Transverse colon (tissue), 4 donors: ENCODE results near the gene MRGPRG. TPM values are rescaled to one million over a fixed set of nuclear protein-coding genes. Genes with fewer than 3 reads are reported as not detected.
A peak's percentile ranks its signal among the peaks of the same experiment; 100 is the strongest.

Source experiments
- DNase-seq: peaks from one replicate; pipeline ENCODE4 v3.0.0-alpha.2; 2019
- H3K27ac ChIP-seq, 4 donors: fragments of 200-600 bp; sonication (generic); 2 replicates each; pipeline ENCODE4 v1.5.1; 2016 to 2018; ENCODE audit warnings: inconsistent platforms in 4 of 4
- H3K27me3 ChIP-seq: fragments of 200-600 bp; sonication (generic); 2 replicates; pipeline ENCODE4 v1.5.1; 2017; ENCODE audit warnings: inconsistent platforms
- H3K36me3 ChIP-seq, 4 donors: fragments of 200-600 bp; sonication (generic); 2 replicates each; pipeline ENCODE4 v1.5.1; 2017 to 2019; ENCODE audit warnings: inconsistent platforms in 4 of 4
- H3K4me1 ChIP-seq, 4 donors: fragments of 200-600 bp; sonication (generic); 2 replicates each; pipeline ENCODE4 v1.5.1; 2017 to 2020; ENCODE audit warnings: inconsistent platforms in 4 of 4
- H3K4me3 ChIP-seq, 4 donors: fragments of 200-600 bp; sonication (generic); 1 replicate in 1 of 4; 2 replicates in 3 of 4; pipeline versions ENCODE4 v1.5.1 to v1.6.1; 2017 to 2019; ENCODE audit warnings: inconsistent platforms in 4 of 4
- H3K9me3 ChIP-seq, 2 donors: fragments of 200-600 bp; sonication (generic); 2 replicates each; pipeline ENCODE4 v1.5.1; 2017 to 2019; ENCODE audit warnings: inconsistent platforms in 2 of 2
- EP300 ChIP-seq: sonication (generic); formaldehyde crosslinking; IDR thresholded peaks from one replicate; pipeline ENCODE4 v1.6.1; 2017; ENCODE audit warnings: antibody characterized with exemption, low read depth
- POLR2A ChIP-seq: fragments of 450-650 bp; IDR thresholded peaks from one replicate; pipeline ENCODE4 v1.6.1; 2016; ENCODE audit warnings: antibody characterized with exemption, mild to moderate bottlenecking, moderate library complexity
- POLR2AphosphoS5 ChIP-seq, 3 donors: sonication (generic); formaldehyde crosslinking; IDR thresholded peaks; one replicate each; pipeline ENCODE4 v1.6.1; 2016; ENCODE audit warnings: antibody characterized with exemption in 3 of 3
- WGBS, 2 donors: methylation state at CpG; one replicate each; pipeline ENCODE4 v1.1.5; 2018; ENCODE audit warnings: low coverage in 1 of 2; 5-methylcytosine and 5-hydroxymethylcytosine counted together
- in situ Hi-C, 4 donors: fragments of 200-750 bp; cut with MboI; loops; one replicate each; pipeline versions ENCODE4 v1.15.0 to v1.15.1; 2017; ENCODE audit warnings: low sequenced_read_pairs in 3 of 4, low pct_ligation_motif_present in 1 of 4, low pct_unique_long_range_greater_than_20kb in 1 of 4
- intact Hi-C: fragments of 100-400 bp; cut with DNase I; formaldehyde crosslinking; loops from one replicate; pipeline ENCODE4 v1.15.1; 2023; ENCODE audit warnings: low total_unique reads
- total RNA-seq, 4 donors: library from RNA; depleted of rRNA; stranded (reverse); fragments of >200 nt; gene quantifications; one replicate each; pipeline ENCODE4 v1.1.0, GENCODE V29; 2016
- TF ChIP-seq, protein P1 (sequence below), 5 experiments: fragments of 200-600 bp in 3 of 5; fragments of 450-650 bp in 2 of 5; sonication (generic) in 3 of 5; IDR thresholded peaks; 1 replicate in 2 of 5; 2 replicates in 3 of 5; pipeline ENCODE4 v1.5.1; 2016 to 2017; ENCODE audit warnings: antibody characterized with exemption in 5 of 5, inconsistent platforms in 3 of 5, mild to moderate bottlenecking in 2 of 5, moderate library complexity in 1 of 5

Gene MRGPRG
- total RNA-seq, 4 donors from 2014 or later = not detected

DNA sequence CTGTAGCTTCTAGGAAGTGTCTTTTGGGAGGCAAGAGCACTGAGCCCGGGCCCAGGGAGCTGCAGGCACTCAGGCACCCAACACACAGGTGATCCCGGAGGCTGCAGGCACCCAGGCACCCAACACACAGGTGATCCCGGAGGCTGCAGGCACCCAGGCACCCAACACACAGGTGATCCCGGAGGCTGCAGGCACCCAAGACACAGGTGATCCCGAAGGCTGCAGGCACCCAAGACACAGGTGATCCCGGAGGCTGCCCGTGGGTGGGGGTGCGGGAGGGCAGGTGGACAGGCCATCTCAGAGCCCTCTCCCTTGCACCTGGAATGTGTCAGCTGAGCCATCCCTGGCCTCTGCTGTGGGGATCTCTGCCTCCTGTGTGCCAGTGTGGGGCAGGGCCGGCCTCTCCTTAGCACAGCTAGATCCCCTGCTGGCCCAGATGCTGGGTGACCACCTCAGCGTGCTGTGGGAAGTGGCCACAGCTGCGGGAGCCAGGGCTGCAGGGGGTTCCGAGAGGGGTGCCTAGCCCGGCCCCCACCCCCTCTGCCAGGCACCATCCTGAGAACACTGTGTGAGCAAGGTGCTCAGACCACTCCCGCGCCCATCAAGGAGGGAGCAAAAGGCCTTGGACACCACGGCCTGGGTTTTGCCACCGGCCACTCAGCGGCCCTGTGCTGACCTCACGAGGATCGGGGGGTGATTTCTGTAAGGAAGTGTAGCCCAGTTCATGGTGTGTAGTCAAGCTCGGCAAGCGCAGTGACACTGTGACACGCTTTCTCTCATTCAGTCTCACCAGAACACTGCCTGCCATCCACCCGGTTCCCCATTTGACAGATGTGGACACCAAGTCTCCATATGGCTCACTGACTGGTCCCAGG, 14.2 kb downstream of the MRGPRG start:
- in situ Hi-C loops = loop anchor here in 2 of 4 donors (25.0 kb wide), 2 partner anchors 92 to 167 kb away; no protein-coding TSS in a partner anchor
- Histone ChIP-seq H3K4me3 (no peak overlapping the region), H3K36me3 (no peaks in the 10 kb centered on the region), H3K27ac (no peak overlapping the region), H3K27me3 (peaks cover 51% of the 10 kb centered on the region), H3K9me3 (no peaks in the 10 kb centered on the region), H3K4me1 (peaks cover 0 to 13% (median 7%) of the 10 kb centered on the region in 4 donors)
- TF ChIP-seq, protein P1, sequence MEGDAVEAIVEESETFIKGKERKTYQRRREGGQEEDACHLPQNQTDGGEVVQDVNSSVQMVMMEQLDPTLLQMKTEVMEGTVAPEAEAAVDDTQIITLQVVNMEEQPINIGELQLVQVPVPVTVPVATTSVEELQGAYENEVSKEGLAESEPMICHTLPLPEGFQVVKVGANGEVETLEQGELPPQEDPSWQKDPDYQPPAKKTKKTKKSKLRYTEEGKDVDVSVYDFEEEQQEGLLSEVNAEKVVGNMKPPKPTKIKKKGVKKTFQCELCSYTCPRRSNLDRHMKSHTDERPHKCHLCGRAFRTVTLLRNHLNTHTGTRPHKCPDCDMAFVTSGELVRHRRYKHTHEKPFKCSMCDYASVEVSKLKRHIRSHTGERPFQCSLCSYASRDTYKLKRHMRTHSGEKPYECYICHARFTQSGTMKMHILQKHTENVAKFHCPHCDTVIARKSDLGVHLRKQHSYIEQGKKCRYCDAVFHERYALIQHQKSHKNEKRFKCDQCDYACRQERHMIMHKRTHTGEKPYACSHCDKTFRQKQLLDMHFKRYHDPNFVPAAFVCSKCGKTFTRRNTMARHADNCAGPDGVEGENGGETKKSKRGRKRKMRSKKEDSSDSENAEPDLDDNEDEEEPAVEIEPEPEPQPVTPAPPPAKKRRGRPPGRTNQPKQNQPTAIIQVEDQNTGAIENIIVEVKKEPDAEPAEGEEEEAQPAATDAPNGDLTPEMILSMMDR (IDR thresholded peaks at IDR 0.05) = no peak
- TF ChIP-seq POLR2AphosphoS5 (IDR thresholded peaks at IDR 0.05) (no peak), EP300 (no peak), POLR2A (no peak)
- WGBS, 2 donors = 81% methylated on average over 24 of the region's 24 CpGs; no CpG with 5 or more reads in 1 of the 2 donors
- intact Hi-C loops = no loop called here
- no peak for DNase-seq

DNA sequence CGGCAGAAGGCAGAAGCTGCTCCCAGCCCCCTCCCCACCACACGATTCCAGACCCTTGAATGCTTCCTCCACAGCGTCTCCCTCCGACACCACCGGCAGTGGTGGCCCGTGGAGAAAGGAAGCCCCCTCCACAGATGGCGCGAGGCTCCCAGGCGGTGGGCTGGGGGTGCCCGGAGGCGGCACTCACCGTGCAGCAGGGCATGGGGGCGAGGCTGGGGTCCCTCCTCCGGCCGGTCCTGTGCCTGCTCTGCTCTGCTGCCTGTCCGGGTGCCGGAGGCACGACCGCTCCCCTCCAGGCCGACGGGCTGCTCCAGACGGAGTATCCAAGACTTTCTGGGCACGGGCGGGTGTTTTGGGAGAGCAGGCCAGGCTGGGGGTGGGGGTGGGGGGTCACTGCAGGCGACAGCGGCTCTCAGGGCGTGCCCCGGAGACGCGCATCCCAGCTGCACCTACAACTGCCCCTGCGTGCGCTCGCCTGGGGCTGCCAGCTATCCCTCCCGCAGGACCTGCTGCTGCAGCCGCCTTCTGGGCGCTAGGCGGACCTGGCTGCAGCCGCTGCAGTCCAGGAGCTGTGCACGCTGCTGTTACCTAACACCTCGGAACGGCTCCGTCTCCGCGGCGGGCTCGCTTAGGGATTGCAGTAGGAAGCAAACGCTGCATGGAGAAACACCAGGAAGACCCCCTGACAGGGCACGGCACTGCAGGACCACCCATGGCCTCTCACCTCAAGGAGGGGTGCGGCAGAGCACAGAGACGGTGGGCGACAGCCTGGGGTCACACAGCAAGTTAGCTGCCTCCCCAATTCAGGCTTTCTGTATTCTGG, 15.2 kb downstream of the MRGPRG start:
- Histone ChIP-seq H3K4me1 (peaks cover 0 to 13% (median 7%) of the 10 kb centered on the region in 4 donors), H3K4me3 (no peak overlapping the region), H3K27ac (no peak overlapping the region), H3K27me3 (peaks cover 51% of the 10 kb centered on the region), H3K9me3 (no peaks in the 10 kb centered on the region), H3K36me3 (no peaks in the 10 kb centered on the region)
- in situ Hi-C loops = loop anchor here in 2 of 4 donors (25.0 kb wide), 2 partner anchors 91 to 166 kb away; no protein-coding TSS in a partner anchor
- DNase-seq = no peak
- TF ChIP-seq EP300 (no peak), POLR2AphosphoS5 (IDR thresholded peaks at IDR 0.05) (no peak), POLR2A (no peak)
- TF ChIP-seq, protein P1 (IDR thresholded peaks at IDR 0.05) = no peak
- intact Hi-C loops = no loop called here
- WGBS, 2 donors = 12 to 25% methylated on average over 4 to 29 of the region's 51 CpGs

DNA sequence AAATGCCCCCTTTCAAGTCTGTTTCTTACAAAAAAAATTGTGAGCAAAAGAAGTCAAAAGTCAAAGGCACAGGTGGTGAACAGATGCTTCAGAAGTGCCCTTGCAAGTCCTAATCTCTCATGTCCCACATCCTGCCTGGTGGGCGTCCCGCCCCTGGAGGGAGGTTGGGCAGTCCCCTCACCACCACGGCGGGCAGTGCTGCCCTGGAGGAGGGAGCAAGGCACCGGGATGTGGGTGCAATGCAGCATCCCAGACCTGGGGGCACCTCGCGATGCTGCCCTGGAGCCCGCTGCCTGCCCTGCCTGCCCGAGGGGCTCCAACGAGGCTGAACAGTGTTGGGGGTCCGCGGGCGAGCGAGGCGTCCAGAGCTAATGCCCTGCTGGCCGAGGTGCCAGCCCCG, 15.9 kb downstream of the MRGPRG start:
- H3K4me3 ChIP-seq = no peak overlapping the region
- TF ChIP-seq POLR2AphosphoS5 (IDR thresholded peaks at IDR 0.05) (no peak), POLR2A (no peak), EP300 (no peak)
- TF ChIP-seq, protein P1 (IDR thresholded peaks at IDR 0.05) = no peak
- no peaks in the 10 kb centered on the region for H3K9me3 ChIP-seq
- no peaks in the 10 kb centered on the region for H3K36me3 ChIP-seq
- no peak overlapping the region for H3K27ac ChIP-seq
- intact Hi-C loops = no loop called here
- peaks cover 57% of the 10 kb centered on the region for H3K27me3 ChIP-seq
- 5% methylated on average over 13 of the region's 17 CpGs; no CpG with 5 or more reads in 1 of the 2 donors for WGBS, 2 donors
- in situ Hi-C loops = loop anchor here in 2 of 4 donors (25.0 kb wide), 2 partner anchors 90 to 165 kb away; no protein-coding TSS in a partner anchor
- DNase-seq = peak; percentile 3
- peaks cover 0 to 13% (median 7%) of the 10 kb centered on the region in 4 donors for H3K4me1 ChIP-seq

DNA sequence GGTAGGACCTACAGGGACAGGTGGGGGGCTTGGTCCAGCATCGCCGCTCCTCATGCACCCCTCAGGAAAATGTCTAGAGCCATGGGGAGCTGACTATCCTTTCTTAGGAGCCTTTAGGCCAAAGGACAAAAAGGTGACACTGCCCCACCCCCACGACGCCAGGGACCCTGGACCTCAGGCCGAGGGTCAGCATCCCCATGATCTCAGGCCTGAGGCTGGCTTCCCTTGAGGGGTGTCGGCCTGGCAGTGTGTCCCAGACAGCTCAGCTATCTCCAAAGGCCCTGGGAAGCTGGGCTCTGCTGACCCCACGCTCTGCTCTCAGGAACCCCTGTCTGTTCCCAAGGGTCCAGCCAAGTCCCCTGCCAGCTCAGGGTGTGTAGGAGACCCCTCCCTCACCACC, 16.3 kb downstream of the MRGPRG start:
- intact Hi-C loops = no loop called here
- Histone ChIP-seq H3K36me3 (no peaks in the 10 kb centered on the region), H3K4me3 (no peak overlapping the region), H3K27ac (no peak overlapping the region), H3K9me3 (no peaks in the 10 kb centered on the region), H3K4me1 (peaks cover 0 to 13% (median 7%) of the 10 kb centered on the region in 4 donors), H3K27me3 (peaks cover 58% of the 10 kb centered on the region)
- TF ChIP-seq POLR2A (no peak), EP300 (no peak), POLR2AphosphoS5 (IDR thresholded peaks at IDR 0.05) (no peak)
- TF ChIP-seq, protein P1 (IDR thresholded peaks at IDR 0.05) = no peak
- DNase-seq = peak; percentile 5
- 53% methylated on average over 5 of the region's 7 CpGs; no CpG with 5 or more reads in 1 of the 2 donors for WGBS, 2 donors
- in situ Hi-C loops = loop anchor here in 2 of 4 donors (25.0 kb wide), 2 partner anchors 90 to 165 kb away; no protein-coding TSS in a partner anchor
